ENCODE data around the gene TRIM41.

- TF ChIP-seq REST (IDR thresholded peaks at IDR 0.05; ENCODE audit: insufficient replicate concordance, low read depth) (no peak), CTCF (IDR thresholded peaks at IDR 0.05; ENCODE audit: insufficient read depth, low read length) (no peak), POLR2AphosphoS5 (IDR thresholded peaks at IDR 0.05; ENCODE audit: low read depth) (no peak), GABPA (IDR thresholded peaks at IDR 0.05; ENCODE audit: low read depth) (no peak)
Measured at GRCh38 chr5:181255276-181255675, 32.2 kb downstream of the TRIM41 start.
